Measurements from ENCODE around the gene UPK3A.

DNA sequence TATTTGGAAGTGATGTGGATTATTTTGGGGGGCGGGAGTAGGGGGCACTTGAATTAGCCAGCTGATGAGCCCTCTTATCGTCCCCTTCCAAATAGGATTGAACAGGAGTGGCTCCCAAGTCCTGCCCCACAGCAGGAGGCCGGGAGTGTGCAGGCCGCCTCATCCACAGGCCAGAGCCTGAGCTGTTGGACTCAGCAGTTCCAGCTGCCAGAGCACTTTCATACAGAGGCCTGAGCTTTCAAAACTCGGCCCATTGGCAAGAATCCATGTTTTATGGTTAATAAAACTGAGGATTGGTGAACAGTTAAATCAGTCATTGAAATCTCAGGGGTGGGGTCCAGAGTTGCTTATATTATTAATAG lies 34.6 kb downstream of the UPK3A start:
- TF ChIP-seq, protein P1, sequence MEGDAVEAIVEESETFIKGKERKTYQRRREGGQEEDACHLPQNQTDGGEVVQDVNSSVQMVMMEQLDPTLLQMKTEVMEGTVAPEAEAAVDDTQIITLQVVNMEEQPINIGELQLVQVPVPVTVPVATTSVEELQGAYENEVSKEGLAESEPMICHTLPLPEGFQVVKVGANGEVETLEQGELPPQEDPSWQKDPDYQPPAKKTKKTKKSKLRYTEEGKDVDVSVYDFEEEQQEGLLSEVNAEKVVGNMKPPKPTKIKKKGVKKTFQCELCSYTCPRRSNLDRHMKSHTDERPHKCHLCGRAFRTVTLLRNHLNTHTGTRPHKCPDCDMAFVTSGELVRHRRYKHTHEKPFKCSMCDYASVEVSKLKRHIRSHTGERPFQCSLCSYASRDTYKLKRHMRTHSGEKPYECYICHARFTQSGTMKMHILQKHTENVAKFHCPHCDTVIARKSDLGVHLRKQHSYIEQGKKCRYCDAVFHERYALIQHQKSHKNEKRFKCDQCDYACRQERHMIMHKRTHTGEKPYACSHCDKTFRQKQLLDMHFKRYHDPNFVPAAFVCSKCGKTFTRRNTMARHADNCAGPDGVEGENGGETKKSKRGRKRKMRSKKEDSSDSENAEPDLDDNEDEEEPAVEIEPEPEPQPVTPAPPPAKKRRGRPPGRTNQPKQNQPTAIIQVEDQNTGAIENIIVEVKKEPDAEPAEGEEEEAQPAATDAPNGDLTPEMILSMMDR (IDR thresholded peaks at IDR 0.05; ENCODE audit: poor library complexity, severe bottlenecking): no peak
- no peak for TF ChIP-seq EZH2 (IDR thresholded peaks at IDR 0.05; ENCODE audit: borderline replicate concordance, insufficient read depth, low read length, poor library complexity, severe bottlenecking)

All from neural cell (in vitro differentiated cells).